GM19023 (cell line): ENCODE data around the gene VSNL1.

Experiments
- ATAC-seq: cut with Tn5 transposase; IDR thresholded peaks from one replicate; pipeline ENCODE4 v1.9.1; 2021; ENCODE audit warnings: mild to moderate bottlenecking, moderate library complexity; ENCODE audit not compliant: unreplicated experiment

VSNL1 gene

GRCh38 chr2:17638196-17638743 is 97.8 kb downstream of the VSNL1 start:
- no peak for ATAC-seq

- ATAC-seq, result no peak
These were observed 99.9 kb downstream of the VSNL1 start for GRCh38 chr2:17640406-17640805.

GRCh38 chr2:17643031-17643615 is 102.6 kb downstream of the VSNL1 start:
- no peak for ATAC-seq

- ATAC-seq, result no peak
These were observed 104.7 kb downstream of the VSNL1 start for GRCh38 chr2:17644997-17645720.

- peak; percentile 74 for ATAC-seq
These were observed 105.6 kb downstream of the VSNL1 start for GRCh38 chr2:17646081-17646554.

GRCh38 chr2:17646838-17647701 is 106.6 kb downstream of the VSNL1 start:
- ATAC-seq, result no peak

GRCh38 chr2:17648581-17648980 is 108.1 kb downstream of the VSNL1 start:
- ATAC-seq, result no peak

GRCh38 chr2:17649026-17649425 is 108.5 kb downstream of the VSNL1 start:
- no peak for ATAC-seq

- no peak for ATAC-seq
These were observed 112.3 kb downstream of the VSNL1 start for GRCh38 chr2:17652681-17653394.

GRCh38 chr2:17657759-17658158 is 117.3 kb downstream of the VSNL1 start:
- ATAC-seq, result no peak

GRCh38 chr2:17658251-17658843 is 117.9 kb downstream of the VSNL1 start:
- peak; percentile 84 for ATAC-seq

GRCh38 chr2:17660219-17660618 is 119.7 kb downstream of the VSNL1 start:
- no peak for ATAC-seq

- no peak for ATAC-seq
These were observed 121.0 kb downstream of the VSNL1 start for GRCh38 chr2:17661460-17661859.

- ATAC-seq, result no peak
These were observed 122.2 kb downstream of the VSNL1 start for GRCh38 chr2:17662723-17663122.

GRCh38 chr2:17664534-17664933 is 124.0 kb downstream of the VSNL1 start:
- no peak for ATAC-seq

GRCh38 chr2:17667898-17668297 is 127.4 kb downstream of the VSNL1 start:
- ATAC-seq, result no peak

- ATAC-seq, result no peak
These were observed 132.3 kb downstream of the VSNL1 start for GRCh38 chr2:17672583-17673317.

- ATAC-seq, result no peak
These were observed 134.3 kb downstream of the VSNL1 start for GRCh38 chr2:17674817-17675216.

- no peak for ATAC-seq
These were observed 139.6 kb downstream of the VSNL1 start for GRCh38 chr2:17680119-17680518.
